H9 (cell line): ENCODE data around the gene MED1. TPM values are rescaled to one million over a fixed set of nuclear protein-coding genes. Genes with fewer than 3 reads are reported as not detected.

Experiments
- DNase-seq: peaks from one replicate; pipeline ENCODE4 v3.0.0-alpha.2; 2017
- H2AFZ ChIP-seq: one replicate; pipeline ENCODE4 v1.6.1; 2013; ENCODE audit warnings: mild to moderate bottlenecking, low read length, control low read depth, moderate library complexity
- H2AK5ac ChIP-seq: 2 replicates; pipeline ENCODE4 v1.6.1; 2013; ENCODE audit warnings: low read length, control low read depth, mixed read lengths; ENCODE audit not compliant: insufficient read length
- H2BK120ac ChIP-seq: one replicate; pipeline ENCODE4 v1.6.1; 2013; ENCODE audit warnings: low read depth, mild to moderate bottlenecking, low read length, control low read depth, inconsistent platforms; ENCODE audit not compliant: poor library complexity, severe bottlenecking
- H2BK12ac ChIP-seq: 2 replicates; pipeline ENCODE4 v1.6.1; 2013; ENCODE audit warnings: low read length, control low read depth, mixed read lengths, low read depth; ENCODE audit not compliant: insufficient read length
- H2BK15ac ChIP-seq: 2 replicates; pipeline ENCODE4 v1.6.1; 2013; ENCODE audit warnings: low read depth, low read length, control low read depth
- H2BK20ac ChIP-seq: one replicate; pipeline ENCODE4 v1.6.1; 2013; ENCODE audit warnings: low read depth, mild to moderate bottlenecking, low read length, control low read depth, inconsistent platforms; ENCODE audit not compliant: poor library complexity, severe bottlenecking
- H2BK5ac ChIP-seq: 2 replicates; pipeline ENCODE4 v1.6.1; 2013; ENCODE audit warnings: low read length, control low read depth, mixed read lengths; ENCODE audit not compliant: insufficient read length
- H3K14ac ChIP-seq: 2 replicates; pipeline ENCODE4 v1.6.1; 2013; ENCODE audit warnings: low read length, control low read depth; ENCODE audit not compliant: insufficient read depth
- H3K18ac ChIP-seq: 2 replicates; pipeline ENCODE4 v1.6.1; 2013; ENCODE audit warnings: low read depth, mild to moderate bottlenecking, mixed read lengths, low read length, control low read depth; ENCODE audit not compliant: insufficient read length
- H3K23ac ChIP-seq: 2 replicates; pipeline ENCODE4 v1.6.1; 2013; ENCODE audit warnings: low read length, control low read depth, mixed read lengths, low read depth; ENCODE audit not compliant: insufficient read length
- H3K23me2 ChIP-seq: 2 replicates; pipeline ENCODE4 v1.6.1; 2013; ENCODE audit warnings: low read depth, mild to moderate bottlenecking, mixed read lengths, low read length, control low read depth; ENCODE audit not compliant: insufficient read length, poor library complexity, severe bottlenecking
- H3K27ac ChIP-seq: 2 replicates; pipeline ENCODE4 v1.5.1; 2013; ENCODE audit warnings: low read length, control low read depth, mixed read lengths, low read depth; ENCODE audit not compliant: insufficient read length
- H3K27me3 ChIP-seq: 2 replicates; pipeline ENCODE4 v1.6.1; 2013; ENCODE audit warnings: low read length, control low read depth, inconsistent platforms; ENCODE audit not compliant: insufficient read depth
- H3K4ac ChIP-seq: 2 replicates; pipeline ENCODE4 v1.6.1; 2013; ENCODE audit warnings: low read depth, mild to moderate bottlenecking, control low read depth, inconsistent platforms, low read length, moderate library complexity
- H3K4me1 ChIP-seq: 2 replicates; pipeline ENCODE4 v1.6.1; 2013; ENCODE audit warnings: low read length, control low read depth, inconsistent platforms; ENCODE audit not compliant: insufficient read depth
- H3K4me2 ChIP-seq: 2 replicates; pipeline ENCODE4 v1.6.1; 2013; ENCODE audit warnings: low read length, control low read depth, mixed read lengths; ENCODE audit not compliant: insufficient read length, insufficient read depth
- H3K56ac ChIP-seq: 2 replicates; pipeline ENCODE4 v1.6.1; 2013; ENCODE audit warnings: low read depth, mild to moderate bottlenecking, mixed read lengths, low read length, control low read depth; ENCODE audit not compliant: insufficient read length
- H3K79me1 ChIP-seq: 2 replicates; pipeline ENCODE4 v1.6.1; 2013; ENCODE audit warnings: low read depth, mild to moderate bottlenecking, moderate library complexity, low read length, control low read depth, inconsistent platforms; ENCODE audit not compliant: insufficient read depth, poor library complexity, severe bottlenecking
- H3K79me2 ChIP-seq: 2 replicates; pipeline ENCODE4 v1.6.1; 2013; ENCODE audit warnings: low read length, control low read depth, inconsistent platforms; ENCODE audit not compliant: insufficient read depth
- H3K9ac ChIP-seq: 2 replicates; pipeline ENCODE4 v1.6.1; 2013; ENCODE audit warnings: low read length, control low read depth, mixed read lengths; ENCODE audit not compliant: insufficient read length; ENCODE audit errors: extremely low read depth
- H3K9me3 ChIP-seq: one replicate; pipeline ENCODE4 v1.6.1; 2013; ENCODE audit warnings: low read depth, low read length, inconsistent platforms; ENCODE audit not compliant: control insufficient read depth
- H3T11ph ChIP-seq: one replicate; pipeline ENCODE4 v1.6.1; 2013; ENCODE audit warnings: mild to moderate bottlenecking, low read length, control low read depth, inconsistent platforms
- H4K20me1 ChIP-seq: one replicate; pipeline ENCODE4 v1.6.1; 2013; ENCODE audit not compliant: control insufficient read depth, insufficient read length, insufficient read depth
- H4K5ac ChIP-seq: 2 replicates; pipeline ENCODE4 v1.6.1; 2013; ENCODE audit warnings: low read depth, mild to moderate bottlenecking, mixed read lengths, low read length, control low read depth; ENCODE audit not compliant: insufficient read length
- H4K8ac ChIP-seq: replicated peaks from 2 replicates; pipeline ENCODE4 v1.6.1; 2013; ENCODE audit warnings: low read length, control low read depth, mixed read lengths, low read depth; ENCODE audit not compliant: insufficient read length
- H4K91ac ChIP-seq: 2 replicates; pipeline ENCODE4 v1.6.1; 2013; ENCODE audit warnings: low read depth, mild to moderate bottlenecking, moderate library complexity, mixed read lengths, low read length, control low read depth; ENCODE audit not compliant: insufficient read length
- H3K27ac Mint-ChIP-seq, 3 experiments: 2 replicates in 2 of 3; 3 replicates in 1 of 3; pipeline ENCODE4 v1.8.0; 2020 to 2021; ENCODE audit warnings: mixed read lengths in 3 of 3, mild to moderate bottlenecking in 1 of 3, moderate library complexity in 1 of 3
- H3K27me3 Mint-ChIP-seq: 2 replicates; pipeline ENCODE4 v1.8.0; 2021; ENCODE audit warnings: low read depth, mild to moderate bottlenecking, moderate library complexity, mixed read lengths
- H3K36me3 Mint-ChIP-seq, 3 experiments: 2 replicates in 2 of 3; 3 replicates in 1 of 3; pipeline ENCODE4 v1.8.0; 2020 to 2021; ENCODE audit warnings: low read depth in 3 of 3, mixed read lengths in 3 of 3; ENCODE audit not compliant: insufficient read depth in 1 of 3
- H3K4me1 Mint-ChIP-seq, 2 experiments: 2 replicates each; pipeline ENCODE4 v1.8.0; 2020; ENCODE audit warnings: mixed read lengths in 2 of 2
- H3K4me3 Mint-ChIP-seq, 2 experiments: 2 replicates in 1 of 2; 3 replicates in 1 of 2; pipeline ENCODE4 v1.8.0; 2020 to 2021; ENCODE audit warnings: mild to moderate bottlenecking in 2 of 2, mixed read lengths in 2 of 2, moderate library complexity in 1 of 2
- H3K9me3 Mint-ChIP-seq, 2 experiments: 2 replicates in 1 of 2; 3 replicates in 1 of 2; pipeline ENCODE4 v1.8.0; 2020; ENCODE audit warnings: mild to moderate bottlenecking in 2 of 2, mixed read lengths in 2 of 2, moderate library complexity in 1 of 2
- CTCF ChIP-seq: fragments of 200-600 bp; sonication (generic); conservative IDR thresholded peaks from 3 replicates; pipeline ENCODE4 v1.8.0; 2021; ENCODE audit warnings: antibody characterized with exemption, mild to moderate bottlenecking
- WGBS: extraction: QIAGEN DNeasy Blood & Tissue Kit; methylation state at CpG from one replicate; pipeline ENCODE4 v1.1.7; 2013; ENCODE audit warnings: missing lambda C conversion rate, low lambda C conversion rate, mixed read lengths; ENCODE audit not compliant: insufficient read length; ENCODE audit errors: extremely low coverage; 5-methylcytosine and 5-hydroxymethylcytosine counted together
- total RNA-seq: library from RNA; stranded (reverse); gene quantifications from 2 replicates; pipeline ENCODE4 v1.2.1, GENCODE V29; 2021

Gene MED1
- total RNA-seq, 1 experiment from 2014 or later: 59.2 TPM

- TF ChIP-seq CTCF: no peak
- Histone ChIP-seq H2AFZ (no peak overlapping the region), H4K8ac (no peak overlapping the region), H2BK15ac (no peak overlapping the region), H3T11ph (no peak overlapping the region), H3K18ac (no peak overlapping the region), H3K79me2 (no peaks in the 10 kb centered on the region), H2AK5ac (no peak overlapping the region), H3K4me2 (no peak overlapping the region), H2BK5ac (no peak overlapping the region), H3K4me1 (no peaks in the 10 kb centered on the region), H3K9me3 (no peaks in the 10 kb centered on the region), H4K5ac (no peak overlapping the region), H2BK12ac (no peak overlapping the region), H3K9ac (no peak overlapping the region), H3K56ac (no peak overlapping the region), H3K23me2 (peaks cover 8% of the 10 kb centered on the region), H3K27ac (no peak overlapping the region), H2BK120ac (no peak overlapping the region), H3K23ac (no peak overlapping the region), H2BK20ac (no peak overlapping the region), H3K14ac (no peak overlapping the region), H4K20me1 (no peaks in the 10 kb centered on the region), H3K27me3 (no peaks in the 10 kb centered on the region), H3K4ac (no peak overlapping the region), H3K79me1 (peaks cover 3% of the 10 kb centered on the region), H4K91ac (no peak overlapping the region)
- H3K36me3 Mint-ChIP-seq: peaks cover 25 to 29% (median 27%) of the 10 kb centered on the region in 3 experiments
- no peak for DNase-seq
- H3K27ac Mint-ChIP-seq: no peak overlapping the region
- WGBS: no CpG with 5 or more reads among the region's 6 CpGs
- H3K4me3 Mint-ChIP-seq: no peak overlapping the region
- no peaks in the 10 kb centered on the region for H3K9me3 Mint-ChIP-seq
- H3K4me1 Mint-ChIP-seq: peaks cover 9 to 12% of the 10 kb centered on the region in 2 experiments
- H3K27me3 Mint-ChIP-seq: no peaks in the 10 kb centered on the region; the same call in 1 of the 2 replicates
Measured at GRCh38 chr17:39404542-39405378, 46.3 kb downstream of the MED1 start.
